GM12873 (cell line): ENCODE results near the gene AP3D1.

Experiments used
- TF ChIP-seq, protein P1 (sequence below): IDR thresholded peaks from 2 replicates; pipeline ENCODE4 v1.5.1; 2012; ENCODE audit warnings: low read depth, mild to moderate bottlenecking, moderate library complexity, low read length, control low read depth; ENCODE audit not compliant: insufficient read depth; ENCODE audit errors: missing control alignments

The AP3D1 gene

DNA sequence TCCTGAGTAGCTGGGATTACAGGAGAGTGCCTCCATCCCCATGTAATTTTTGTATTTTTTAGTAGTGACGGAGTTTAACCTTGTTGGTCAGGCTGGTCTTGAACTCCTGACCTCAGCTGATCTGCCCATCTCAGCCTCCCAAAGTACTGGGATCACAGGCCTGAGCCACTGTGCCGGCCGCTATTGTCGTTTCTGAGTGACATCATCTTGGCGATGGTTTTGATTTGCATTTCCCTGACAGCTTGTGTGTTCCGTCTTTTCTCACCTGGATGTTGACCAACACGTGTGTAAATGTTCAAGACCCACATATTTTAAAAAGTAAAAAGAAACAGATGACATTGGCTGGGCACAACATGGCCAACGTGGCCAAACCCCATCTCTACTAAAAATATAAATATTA, 87.5 kb downstream of the AP3D1 start:
- TF ChIP-seq, protein P1, sequence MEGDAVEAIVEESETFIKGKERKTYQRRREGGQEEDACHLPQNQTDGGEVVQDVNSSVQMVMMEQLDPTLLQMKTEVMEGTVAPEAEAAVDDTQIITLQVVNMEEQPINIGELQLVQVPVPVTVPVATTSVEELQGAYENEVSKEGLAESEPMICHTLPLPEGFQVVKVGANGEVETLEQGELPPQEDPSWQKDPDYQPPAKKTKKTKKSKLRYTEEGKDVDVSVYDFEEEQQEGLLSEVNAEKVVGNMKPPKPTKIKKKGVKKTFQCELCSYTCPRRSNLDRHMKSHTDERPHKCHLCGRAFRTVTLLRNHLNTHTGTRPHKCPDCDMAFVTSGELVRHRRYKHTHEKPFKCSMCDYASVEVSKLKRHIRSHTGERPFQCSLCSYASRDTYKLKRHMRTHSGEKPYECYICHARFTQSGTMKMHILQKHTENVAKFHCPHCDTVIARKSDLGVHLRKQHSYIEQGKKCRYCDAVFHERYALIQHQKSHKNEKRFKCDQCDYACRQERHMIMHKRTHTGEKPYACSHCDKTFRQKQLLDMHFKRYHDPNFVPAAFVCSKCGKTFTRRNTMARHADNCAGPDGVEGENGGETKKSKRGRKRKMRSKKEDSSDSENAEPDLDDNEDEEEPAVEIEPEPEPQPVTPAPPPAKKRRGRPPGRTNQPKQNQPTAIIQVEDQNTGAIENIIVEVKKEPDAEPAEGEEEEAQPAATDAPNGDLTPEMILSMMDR, result no peak

- TF ChIP-seq, protein P1, result no peak
These were observed 88.6 kb downstream of the AP3D1 start for GRCh38 chr19:2062770-2063169.

DNA sequence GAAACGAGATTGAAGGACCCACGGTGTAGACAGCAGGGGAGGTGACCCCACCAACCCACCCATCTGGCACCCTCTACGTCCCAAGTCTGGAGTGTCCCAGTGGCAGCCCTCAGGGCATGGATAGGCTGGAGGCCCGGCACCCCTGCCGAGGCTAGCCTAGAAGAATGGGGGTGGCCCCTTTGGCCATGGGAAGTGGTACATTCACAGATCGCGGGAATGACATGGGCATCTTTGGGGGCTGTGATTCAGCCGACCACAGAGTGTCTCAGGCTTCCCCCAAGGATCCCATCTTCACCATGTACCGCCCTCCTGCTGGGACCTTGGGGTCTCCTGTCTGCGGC, 89.0 kb downstream of the AP3D1 start:
- TF ChIP-seq, protein P1, result no peak

DNA sequence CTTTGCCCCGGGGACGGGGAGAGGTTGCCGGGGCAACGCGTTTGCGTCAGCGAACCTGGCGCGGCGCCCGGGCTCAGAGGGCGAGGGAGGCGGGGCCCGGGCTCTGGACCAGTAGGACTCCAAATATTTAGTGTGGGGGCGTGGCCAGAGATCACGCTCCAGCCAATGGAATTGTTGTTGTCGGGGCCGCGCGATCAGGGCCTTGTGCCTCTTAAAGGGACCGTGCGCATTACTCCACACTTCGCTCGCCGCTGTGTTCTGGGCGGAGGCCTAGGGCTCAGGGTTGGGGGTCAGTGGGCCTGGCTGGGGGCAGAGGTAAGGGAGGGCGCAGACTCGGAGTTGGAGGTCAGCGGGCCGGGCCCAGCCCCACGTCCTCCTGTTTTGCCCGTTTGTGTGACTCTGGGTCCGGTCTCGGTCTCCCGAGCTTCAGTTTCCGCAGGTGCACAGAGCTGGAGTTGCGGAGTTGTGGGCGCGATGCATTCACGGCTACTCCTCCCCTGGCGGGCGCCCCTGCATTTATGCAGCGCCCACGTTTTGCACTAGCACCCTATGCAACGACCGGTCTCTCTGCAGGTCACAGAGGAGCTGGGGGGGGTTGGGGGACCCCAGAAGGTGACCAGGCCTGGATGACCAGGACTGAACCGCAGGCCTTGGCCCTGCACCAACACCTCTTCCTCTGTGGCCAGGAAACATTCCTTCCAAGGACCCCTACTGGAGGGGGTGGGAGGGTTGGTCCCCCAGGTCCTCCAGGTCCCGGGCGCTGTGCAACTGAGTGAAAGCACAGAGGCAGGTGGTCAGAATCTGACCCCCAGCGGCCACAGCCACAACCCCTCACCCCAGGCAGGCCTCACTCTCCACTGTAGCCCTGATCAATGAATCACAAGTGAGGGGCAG, 89.6 kb downstream of the AP3D1 start:
- TF ChIP-seq, protein P1, result no peak

DNA sequence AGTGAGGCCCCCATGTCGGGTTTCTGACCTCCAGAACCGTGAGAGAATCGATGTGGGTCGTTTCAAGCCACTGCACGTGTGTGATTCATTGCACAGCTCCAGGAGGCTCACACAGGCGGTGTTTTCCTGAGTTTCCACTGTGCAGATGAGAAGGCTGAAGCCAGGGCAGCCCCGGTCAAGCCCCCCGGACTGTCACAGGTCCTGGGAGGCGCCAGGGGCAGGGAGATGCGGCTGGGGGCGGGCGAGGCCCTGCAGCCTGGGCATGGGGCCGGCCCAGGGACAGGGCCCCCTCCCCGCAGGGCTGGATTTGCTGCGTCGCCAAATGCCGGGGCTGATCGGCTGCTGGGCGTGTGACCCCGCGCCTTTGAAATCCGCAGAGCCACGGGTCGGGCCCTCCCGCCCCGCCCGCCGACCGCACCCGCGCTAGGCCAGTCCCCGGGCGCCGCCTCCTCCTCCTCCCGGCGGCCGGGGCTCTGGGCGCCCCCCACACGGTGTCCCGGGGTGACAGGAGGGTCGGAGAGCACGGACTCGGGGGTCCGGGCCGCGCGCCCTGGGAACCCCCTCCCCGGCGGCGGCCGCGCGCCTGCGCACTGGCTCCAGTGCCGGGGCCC, 90.4 kb downstream of the AP3D1 start:
- TF ChIP-seq, protein P1, result no peak

GRCh38 chr19:2059422-2060201, 91.8 kb downstream of the AP3D1 start:
- TF ChIP-seq, protein P1, result no peak
